GM18870 (cell line): ENCODE measurements around the gene ANO7.

Source experiments
- ATAC-seq: cut with Tn5 transposase; IDR thresholded peaks from one replicate; pipeline ENCODE4 v1.9.1; 2021; ENCODE audit warnings: moderate library complexity; ENCODE audit not compliant: unreplicated experiment

ANO7 gene

GRCh38 chr2:241157841-241158545, 30.5 kb upstream of the ANO7 start:
- no peak for ATAC-seq

- no peak for ATAC-seq
Observed at GRCh38 chr2:241158546-241158900, 30.0 kb upstream of the ANO7 start.

GRCh38 chr2:241159116-241159515, 29.4 kb upstream of the ANO7 start:
- no peak for ATAC-seq

GRCh38 chr2:241160318-241160717, 28.2 kb upstream of the ANO7 start:
- no peak for ATAC-seq

- ATAC-seq, result no peak
Observed at GRCh38 chr2:241161646-241162281, 26.7 kb upstream of the ANO7 start.

GRCh38 chr2:241163601-241164118, 24.8 kb upstream of the ANO7 start:
- ATAC-seq, result no peak

- ATAC-seq, result no peak
Observed at GRCh38 chr2:241168366-241168765, 20.1 kb upstream of the ANO7 start.

GRCh38 chr2:241173557-241173956, 14.9 kb upstream of the ANO7 start:
- no peak for ATAC-seq

- no peak for ATAC-seq
Observed at GRCh38 chr2:241177526-241178334, 10.7 kb upstream of the ANO7 start.

GRCh38 chr2:241178961-241179360, 9.5 kb upstream of the ANO7 start:
- no peak for ATAC-seq

- no peak for ATAC-seq
Observed at GRCh38 chr2:241179899-241180298, 8.6 kb upstream of the ANO7 start.

- ATAC-seq, result no peak
Observed at GRCh38 chr2:241180495-241180894, 8.0 kb upstream of the ANO7 start.

GRCh38 chr2:241182126-241182525, 6.4 kb upstream of the ANO7 start:
- no peak for ATAC-seq

GRCh38 chr2:241182531-241183133, 5.8 kb upstream of the ANO7 start:
- no peak for ATAC-seq

GRCh38 chr2:241183221-241183620, 5.3 kb upstream of the ANO7 start:
- ATAC-seq, result no peak

GRCh38 chr2:241184901-241185300, 3.6 kb upstream of the ANO7 start:
- no peak for ATAC-seq

GRCh38 chr2:241185961-241186360, 2.5 kb upstream of the ANO7 start:
- ATAC-seq, result no peak

- ATAC-seq, result no peak
Observed at GRCh38 chr2:241187101-241187917, 1.2 kb upstream of the ANO7 start.

- no peak for ATAC-seq
Observed at GRCh38 chr2:241187918-241188234, 601 bp upstream of the ANO7 start.

- ATAC-seq, result no peak
Observed at GRCh38 chr2:241189093-241189855, 797 bp downstream of the ANO7 start.
